ENCODE measurements around the gene NOP14. TPM values are rescaled to one million over a fixed set of nuclear protein-coding genes. Genes with fewer than 3 reads are reported as not detected.

Gene NOP14
- total and polyA plus RNA-seq, 2 donors (not counting 3 experiments of a cell fraction or from before 2014, with no cell fraction given), result 9.5 to 45.2 TPM

DNA sequence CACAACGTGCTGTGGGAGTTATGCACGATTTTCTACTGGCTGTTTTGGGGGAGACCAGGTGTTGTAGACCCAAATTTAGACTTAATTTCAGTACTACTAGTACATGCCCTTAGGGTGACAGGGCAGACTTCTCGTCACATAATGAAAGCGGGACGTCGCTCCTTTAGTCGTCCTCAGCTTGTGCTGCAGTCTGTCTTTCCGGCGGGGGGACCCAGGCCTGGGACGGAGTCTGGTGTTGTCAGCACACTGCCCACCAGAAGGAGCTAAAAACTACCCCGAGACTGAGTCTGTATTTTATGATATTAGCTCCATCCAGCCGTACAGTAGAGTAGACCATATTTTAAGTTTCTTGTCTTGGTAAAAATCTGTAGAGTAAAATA, 35.5 kb downstream of the NOP14 start:
- Histone ChIP-seq H3K36me3 (ENCODE audit: control insufficient read depth in 2 of 2, extremely low read depth in 1 of 2, insufficient read depth in 2 of 2, low read length in 2 of 2) (peaks cover 9 to 61% of the 10 kb centered on the region in 2 experiments), H3K79me2 (ENCODE audit: control insufficient read depth, insufficient read depth, low read length) (peaks cover 5% of the 10 kb centered on the region), H3K27ac (ENCODE audit: insufficient read depth, low read depth, low read length) (no peak overlapping the region), H3K27me3 (ENCODE audit: control insufficient read depth in 2 of 2, insufficient read depth in 2 of 2, low read length in 2 of 2) (no peaks in the 10 kb centered on the region), H3K9me1 (replicated peaks; ENCODE audit: control insufficient read depth, extremely low read depth, insufficient read depth, low read length) (no peaks in the 10 kb centered on the region), H3K4me1 (ENCODE audit: control insufficient read depth, extremely low read depth, insufficient read depth, low read length) (peaks cover 9% of the 10 kb centered on the region), H2AFZ (ENCODE audit: low read depth, low read length) (no peak overlapping the region), H3K4me2 (ENCODE audit: insufficient read depth, low read length) (no peak overlapping the region), H4K20me1 (replicated peaks; ENCODE audit: control insufficient read depth, extremely low read depth, insufficient read depth, low read length) (no peaks in the 10 kb centered on the region), H3K9ac (replicated peaks; ENCODE audit: extremely low read depth, insufficient read depth, low read length) (no peak overlapping the region), H3K4me3 (replicated peaks in 1 of 3; ENCODE audit: insufficient read depth in 1 of 3, low read depth in 1 of 3, low read length in 3 of 3) (no peak overlapping the region), H3K9me3 (replicated peaks; ENCODE audit: control insufficient read depth, insufficient read depth, low read length) (no peaks in the 10 kb centered on the region)
- CTCF ChIA-PET, result interaction anchor here (1.6 kb wide), 1 partner anchor 14 kb away, joined by 5 read pairs; no protein-coding TSS in a partner anchor
- POLR2A ChIA-PET, result no interaction called here
- dilution Hi-C loops (cut with MboI; ENCODE audit: extremely low pct_ligation_motif_present, low sequenced_read_pairs), result no loop called here
- intact Hi-C loops (cut with micrococcal nuclease), result no loop called here
- DNase-seq (ENCODE audit: low read depth, low spot score) (no peak), FAIRE-seq (no peak)
- no TSS peak for BruUV-seq (replicated peaks)
- no peak for TF ChIP-seq FOS (IDR thresholded peaks at IDR 0.05; ENCODE audit: borderline replicate concordance, insufficient read depth, low read length)
- TF ChIP-seq, protein P1, sequence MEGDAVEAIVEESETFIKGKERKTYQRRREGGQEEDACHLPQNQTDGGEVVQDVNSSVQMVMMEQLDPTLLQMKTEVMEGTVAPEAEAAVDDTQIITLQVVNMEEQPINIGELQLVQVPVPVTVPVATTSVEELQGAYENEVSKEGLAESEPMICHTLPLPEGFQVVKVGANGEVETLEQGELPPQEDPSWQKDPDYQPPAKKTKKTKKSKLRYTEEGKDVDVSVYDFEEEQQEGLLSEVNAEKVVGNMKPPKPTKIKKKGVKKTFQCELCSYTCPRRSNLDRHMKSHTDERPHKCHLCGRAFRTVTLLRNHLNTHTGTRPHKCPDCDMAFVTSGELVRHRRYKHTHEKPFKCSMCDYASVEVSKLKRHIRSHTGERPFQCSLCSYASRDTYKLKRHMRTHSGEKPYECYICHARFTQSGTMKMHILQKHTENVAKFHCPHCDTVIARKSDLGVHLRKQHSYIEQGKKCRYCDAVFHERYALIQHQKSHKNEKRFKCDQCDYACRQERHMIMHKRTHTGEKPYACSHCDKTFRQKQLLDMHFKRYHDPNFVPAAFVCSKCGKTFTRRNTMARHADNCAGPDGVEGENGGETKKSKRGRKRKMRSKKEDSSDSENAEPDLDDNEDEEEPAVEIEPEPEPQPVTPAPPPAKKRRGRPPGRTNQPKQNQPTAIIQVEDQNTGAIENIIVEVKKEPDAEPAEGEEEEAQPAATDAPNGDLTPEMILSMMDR (IDR thresholded peaks at IDR 0.05; ENCODE audit: extremely low read depth in 1 of 2, insufficient read depth in 1 of 2, low read depth in 1 of 2, low read length in 2 of 2), result no peak
- no peak for TF ChIP-seq GATA2 (IDR thresholded peaks at IDR 0.05; ENCODE audit: insufficient read depth, insufficient read length, low read depth, low read length)
- TF ChIP-seq EZH2 (IDR thresholded peaks at IDR 0.05; ENCODE audit: borderline replicate concordance, low read depth, low read length, severe bottlenecking), result no peak
- TF ChIP-seq MYC (IDR thresholded peaks at IDR 0.05; ENCODE audit: low read depth, low read length), result no peak
- TF ChIP-seq, protein P2, sequence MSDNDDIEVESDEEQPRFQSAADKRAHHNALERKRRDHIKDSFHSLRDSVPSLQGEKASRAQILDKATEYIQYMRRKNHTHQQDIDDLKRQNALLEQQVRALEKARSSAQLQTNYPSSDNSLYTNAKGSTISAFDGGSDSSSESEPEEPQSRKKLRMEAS (IDR thresholded peaks at IDR 0.05; ENCODE audit: insufficient read depth, insufficient read length), result no peak
- no peak for TF ChIP-seq JUN (IDR thresholded peaks at IDR 0.05; ENCODE audit: borderline replicate concordance, insufficient read depth, insufficient read length, low read depth)
- no peak for TF ChIP-seq POLR2A (IDR thresholded peaks at IDR 0.05; ENCODE audit: low read depth, low read length)
- TF ChIP-seq POLR2AphosphoS5 (IDR thresholded peaks at IDR 0.05; ENCODE audit: insufficient read depth, low read depth, low read length), result no peak

All from endothelial cell of umbilical vein (primary cell).